ENCODE data around the gene HIC1. TPM values are rescaled to one million over a fixed set of nuclear protein-coding genes. Genes with fewer than 3 reads are reported as not detected.

Gene HIC1
- total RNA-seq, 1 experiment from 2014 or later: 0.08 TPM

DNA sequence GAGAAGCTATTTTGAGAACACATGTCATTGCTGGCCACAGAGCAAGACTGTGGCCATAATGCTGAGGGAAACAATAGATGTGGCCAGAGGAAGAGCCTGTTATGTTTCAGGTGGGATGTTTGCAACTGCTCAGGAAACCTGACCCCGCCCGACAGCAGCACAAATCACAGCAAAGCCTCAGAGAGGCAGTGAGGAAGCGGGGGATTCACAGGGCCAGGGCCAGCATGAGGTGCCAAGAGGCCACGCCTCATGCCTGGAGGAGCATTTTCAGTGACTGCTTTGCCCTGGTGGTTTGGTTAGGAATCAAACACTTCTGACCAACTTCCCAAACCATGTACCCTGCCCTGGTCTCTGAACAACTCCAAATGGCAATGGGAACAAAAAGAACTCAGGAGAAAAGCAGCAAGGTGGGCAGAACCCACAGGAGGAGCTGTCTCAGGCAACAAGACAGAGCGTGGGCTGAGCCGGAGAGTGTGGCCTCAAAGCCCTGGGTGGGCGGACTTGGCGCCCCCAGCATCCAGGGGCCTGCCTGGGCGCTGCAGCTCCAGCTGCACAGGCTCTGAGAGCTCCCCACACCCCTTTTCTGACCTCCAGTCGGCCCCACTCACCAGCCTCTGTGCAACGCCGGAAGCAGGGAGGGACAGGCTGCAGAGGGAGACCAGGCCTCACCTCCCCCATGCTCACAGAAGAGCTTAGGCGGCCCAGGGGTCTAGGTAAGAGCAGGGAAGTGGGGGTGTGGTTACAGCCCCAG, 20.6 kb downstream of the HIC1 start:
- DNase-seq (ENCODE audit: low spot score): no peak

DNA sequence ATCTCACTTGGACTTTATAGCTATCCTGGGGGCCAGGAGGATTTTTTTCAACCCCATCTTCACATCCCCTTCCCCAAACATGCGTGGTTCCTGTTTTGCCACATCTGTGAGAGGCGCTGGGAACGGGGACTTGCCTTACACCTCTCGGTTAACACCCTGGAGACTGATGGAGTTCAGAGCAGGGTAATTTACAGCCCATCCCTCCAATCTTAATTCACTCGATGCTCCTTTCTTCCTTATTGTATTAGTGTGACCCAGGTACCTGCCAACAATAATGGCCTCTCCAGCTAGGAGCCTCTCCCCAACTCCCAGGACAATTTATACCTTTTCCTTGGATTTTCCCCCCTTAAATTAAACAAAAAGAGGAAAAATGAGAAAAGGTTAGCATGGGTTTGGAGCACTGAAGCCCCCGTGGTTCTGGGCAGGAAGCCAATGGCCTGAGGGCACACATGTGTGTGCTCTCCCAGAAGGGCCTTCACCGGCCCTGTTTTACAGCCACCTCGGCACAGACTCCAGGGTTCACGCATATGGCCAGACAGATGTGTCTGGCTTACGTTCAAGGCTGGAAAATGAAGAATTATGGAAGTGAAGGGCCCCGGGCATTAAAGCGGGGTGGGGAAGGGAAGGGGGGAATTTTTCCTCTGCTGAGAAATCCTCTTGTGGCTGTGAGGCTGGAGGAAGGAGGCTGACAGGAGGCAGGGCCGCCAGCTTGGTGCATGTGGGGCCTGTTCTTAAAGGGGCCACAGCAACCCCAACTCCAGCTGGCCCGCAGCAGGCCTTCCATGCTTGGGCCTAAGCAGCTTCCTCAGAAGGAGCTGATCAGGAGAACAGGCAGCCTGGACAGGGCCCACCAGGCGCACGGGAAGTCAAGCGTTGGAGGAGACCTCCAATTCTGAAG, 21.4 kb downstream of the HIC1 start:
- no peak for DNase-seq (ENCODE audit: low spot score)

DNA sequence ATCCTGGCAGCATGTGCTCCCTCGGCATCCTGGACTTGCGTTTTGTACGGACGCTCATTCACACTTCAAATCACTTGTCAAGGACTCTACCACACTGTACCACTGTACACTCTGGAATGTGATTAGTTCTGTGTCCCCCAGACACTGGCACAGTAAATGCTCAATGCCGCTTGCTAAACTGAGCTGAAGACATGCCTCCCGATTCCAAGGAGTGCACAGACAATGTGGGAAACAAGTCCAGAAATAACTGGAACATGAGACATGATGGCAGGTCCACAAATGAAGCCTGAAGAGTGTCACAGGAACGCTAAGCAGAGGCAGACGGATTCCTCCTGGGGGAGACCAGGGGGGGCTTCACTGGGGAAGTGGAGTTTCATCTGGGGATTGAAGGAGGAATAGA, 22.1 kb downstream of the HIC1 start:
- no peak for DNase-seq (ENCODE audit: low spot score)

DNA sequence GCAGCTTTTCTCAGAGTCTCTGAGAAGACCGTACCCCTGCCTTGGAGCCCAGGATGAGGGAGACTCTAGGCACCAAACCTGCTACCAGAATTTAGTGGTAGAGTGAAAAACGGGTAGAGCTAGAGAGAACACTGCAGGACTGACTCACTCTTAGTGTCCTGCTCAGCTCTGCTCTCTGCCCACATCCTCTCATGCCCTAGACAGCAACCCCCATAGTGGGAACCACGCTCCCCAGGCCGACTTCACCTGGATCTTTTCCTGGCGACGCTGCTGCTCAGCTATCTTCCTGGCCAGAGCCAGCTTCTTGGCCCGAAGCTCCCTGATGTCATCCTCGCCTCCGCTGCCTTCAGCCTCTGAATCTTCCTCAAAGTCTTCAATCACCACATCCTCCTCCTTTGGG, 26.7 kb downstream of the HIC1 start:
- DNase-seq (ENCODE audit: low spot score): no peak

DNA sequence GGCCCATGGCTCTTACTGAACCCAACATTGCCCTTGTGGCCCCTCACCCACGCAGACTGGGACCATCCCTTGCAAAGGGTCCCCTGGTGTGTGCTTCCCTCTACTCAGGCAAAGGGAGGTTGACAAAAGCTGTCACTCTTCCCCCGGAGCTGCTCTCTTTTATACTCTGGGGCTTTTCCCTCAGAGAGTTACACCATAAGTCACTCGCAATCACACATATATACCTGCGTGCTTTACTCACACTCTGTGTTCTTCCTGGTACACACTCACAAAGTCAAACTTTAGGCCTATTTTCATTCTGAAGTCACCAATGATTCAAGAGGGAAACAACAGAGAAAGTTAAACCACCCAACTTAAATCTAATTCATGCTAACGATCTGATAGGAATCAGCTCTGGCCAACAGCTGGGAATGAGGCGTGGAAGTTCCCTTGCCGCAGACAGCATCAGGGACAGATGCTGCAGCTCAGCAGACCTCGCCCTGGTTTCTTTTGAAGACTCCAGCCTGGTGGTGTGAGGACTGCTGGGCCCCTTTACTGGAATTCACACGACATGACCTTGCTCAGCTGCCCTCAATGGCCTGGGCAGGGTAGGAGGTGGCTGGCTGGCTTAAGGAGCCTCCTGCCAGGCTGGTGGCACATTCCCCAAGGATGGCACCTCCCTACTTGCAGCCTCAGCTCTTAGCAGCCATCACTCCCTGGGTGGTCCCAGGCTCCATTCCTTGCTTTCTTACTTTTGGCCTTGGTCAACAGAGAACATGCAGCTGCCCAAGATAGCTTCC, 27.3 kb downstream of the HIC1 start:
- no peak for DNase-seq (ENCODE audit: low spot score)

DNA sequence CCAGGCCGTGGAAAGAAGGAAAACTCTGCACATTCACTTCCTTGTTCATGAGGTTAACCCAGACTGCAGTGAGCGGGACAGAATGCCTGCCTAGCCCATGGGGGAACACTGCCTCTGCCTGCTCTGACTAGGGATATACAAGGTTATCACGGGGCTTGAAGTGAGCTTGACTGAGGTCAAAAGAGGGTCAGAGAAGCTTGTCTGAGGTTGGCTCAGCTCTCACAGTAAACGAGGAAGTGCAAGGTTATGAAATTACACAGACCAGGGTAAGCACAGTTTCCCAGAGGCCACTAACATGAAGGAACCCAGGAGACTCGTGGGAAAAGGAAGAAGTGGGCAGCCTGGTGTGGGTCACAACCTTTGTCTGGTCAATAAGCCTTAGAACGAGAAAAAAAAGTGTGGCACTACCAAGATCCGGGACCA, 28.7 kb downstream of the HIC1 start:
- no peak for DNase-seq (ENCODE audit: low spot score)

DNA sequence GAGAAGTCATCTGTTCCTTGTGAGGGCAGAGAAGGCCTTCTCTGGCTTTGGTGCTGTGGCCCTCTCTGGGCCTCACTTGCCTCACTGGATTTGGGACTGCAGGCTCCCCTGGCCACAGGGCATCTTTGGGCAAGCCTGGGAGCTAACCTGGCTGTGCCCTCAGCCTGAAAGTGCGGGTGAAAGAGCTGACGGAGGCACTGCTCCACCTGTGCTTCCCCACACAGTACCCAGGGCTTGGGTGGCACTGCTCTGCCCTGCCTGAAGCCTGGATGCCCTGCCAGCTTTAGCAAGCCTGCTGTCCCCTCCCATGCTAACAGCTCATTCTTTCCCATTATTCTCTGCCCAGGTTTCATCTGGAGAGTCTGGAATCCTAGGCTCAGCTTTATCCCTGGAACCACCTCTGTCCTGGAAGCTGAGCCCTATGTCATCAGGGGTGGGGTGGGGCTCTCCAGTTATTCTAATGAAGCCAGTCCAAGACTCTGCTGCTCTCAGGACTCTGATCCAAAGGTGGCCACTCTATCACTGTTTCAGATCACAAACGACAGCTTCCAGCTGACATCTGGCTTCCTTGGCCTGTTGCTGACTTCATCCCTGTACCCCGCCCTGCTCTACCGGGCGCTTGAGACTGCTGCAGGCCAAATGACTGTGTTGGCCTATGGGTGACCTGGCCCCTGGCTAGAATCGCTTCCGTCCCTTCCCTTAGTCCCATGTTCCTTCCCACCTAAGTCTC, 29.3 kb downstream of the HIC1 start:
- peak; percentile 53 for DNase-seq (ENCODE audit: low spot score)

DNA sequence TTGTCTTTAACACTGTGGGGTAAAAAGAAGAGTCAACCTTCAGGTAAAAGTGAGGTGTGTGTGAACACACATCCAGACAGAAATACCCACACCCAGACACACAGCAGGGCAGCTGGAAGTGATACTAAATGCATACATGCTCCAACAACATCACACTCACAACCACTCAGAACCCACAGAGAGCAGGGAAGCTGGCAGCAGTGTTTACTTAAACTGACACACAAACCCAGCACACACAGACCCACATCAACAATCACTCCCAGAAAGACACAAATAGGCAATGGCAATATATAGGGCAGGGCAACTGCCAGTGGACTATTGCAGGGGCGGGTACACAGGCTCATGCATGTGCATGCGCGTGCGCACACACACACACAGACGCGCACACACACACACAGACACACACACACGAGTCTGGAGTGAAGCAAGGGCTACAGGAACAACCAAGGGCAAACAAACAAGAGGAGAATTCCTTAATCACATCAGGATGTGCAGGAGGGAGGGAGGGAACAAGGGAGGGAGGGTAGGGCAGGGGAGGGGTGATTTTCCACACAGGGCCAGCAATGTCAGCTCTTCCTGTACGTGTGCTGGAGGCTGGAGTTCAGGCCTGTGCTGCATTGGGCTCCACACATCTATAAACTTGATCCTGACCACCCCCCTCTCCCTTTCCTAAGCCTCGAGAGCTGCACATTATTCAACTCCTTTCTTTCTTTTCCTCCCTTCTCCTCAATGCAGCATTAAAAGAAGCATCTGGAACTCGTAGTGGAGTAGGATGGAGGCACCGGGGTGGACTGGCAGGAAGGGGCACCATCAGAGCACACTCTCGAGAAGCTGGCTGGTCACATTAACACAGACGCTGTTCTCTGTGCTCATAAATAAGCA, 30.1 kb downstream of the HIC1 start:
- DNase-seq (ENCODE audit: low spot score): peak; percentile 74

DNA sequence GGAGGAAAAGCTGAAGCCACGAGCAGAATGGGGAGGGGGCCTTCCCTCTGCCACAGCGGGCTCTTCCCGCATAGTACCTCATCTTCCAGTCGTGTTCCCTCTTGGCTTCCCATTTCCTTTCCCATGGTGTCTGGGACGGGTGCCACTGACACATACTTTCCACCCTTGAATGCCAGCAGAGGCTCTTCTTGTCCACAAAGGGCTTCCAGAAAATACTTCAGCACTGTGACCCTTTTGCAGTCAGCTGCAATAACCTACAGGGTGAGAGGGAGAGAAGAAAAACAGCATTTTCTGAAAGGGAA, 30.7 kb downstream of the HIC1 start:
- DNase-seq (ENCODE audit: low spot score): no peak

DNA sequence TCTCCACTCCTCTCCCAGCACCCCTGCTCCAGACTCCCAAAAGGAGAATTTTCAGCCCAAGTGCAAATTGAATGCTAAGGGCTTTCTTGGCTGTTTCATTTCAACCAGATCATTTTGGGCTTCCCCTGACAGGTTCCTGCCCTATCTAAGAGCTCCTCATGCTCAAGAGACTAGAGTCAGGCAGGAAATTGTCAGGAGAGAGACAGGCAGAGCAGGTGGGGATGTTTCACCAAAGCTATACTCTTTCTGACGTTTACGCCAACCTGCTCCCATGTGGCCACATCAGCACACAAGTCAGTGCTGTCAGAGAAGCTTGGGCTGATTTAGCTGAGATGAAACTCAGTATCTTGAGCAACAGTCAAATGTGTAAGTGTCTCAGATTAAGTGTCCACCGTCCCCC, 31.4 kb downstream of the HIC1 start:
- no peak for DNase-seq (ENCODE audit: low spot score)

DNA sequence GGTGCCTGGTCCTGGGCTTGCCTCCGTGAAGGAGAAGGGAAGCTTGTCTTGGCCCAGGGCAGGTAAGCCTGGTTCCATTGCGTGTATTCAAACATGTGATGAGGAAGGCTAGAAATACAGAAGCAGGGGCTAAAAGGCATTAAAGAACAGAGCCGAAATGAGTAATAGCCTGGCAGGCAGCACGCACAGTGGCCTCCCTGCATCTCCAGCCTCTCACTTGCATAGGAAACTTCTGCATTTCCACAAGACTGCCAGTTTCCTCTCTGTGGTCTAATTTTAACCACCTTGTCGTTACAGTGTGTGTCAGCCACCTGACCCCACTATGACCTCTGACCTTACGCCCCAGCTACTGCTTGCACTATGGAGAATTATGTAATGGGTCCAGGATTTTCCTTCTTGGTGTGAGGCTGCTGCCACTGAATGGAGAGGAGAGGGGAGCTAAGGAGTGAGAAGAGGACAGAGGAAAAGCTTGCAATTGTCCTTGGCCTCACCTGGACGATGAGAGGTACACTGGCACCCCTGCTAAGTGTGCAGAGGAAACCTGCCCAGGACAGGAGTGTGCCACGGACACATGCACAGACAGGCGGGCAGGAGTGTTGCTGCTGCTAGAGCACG, 32.8 kb downstream of the HIC1 start:
- DNase-seq (ENCODE audit: low spot score): no peak

DNA sequence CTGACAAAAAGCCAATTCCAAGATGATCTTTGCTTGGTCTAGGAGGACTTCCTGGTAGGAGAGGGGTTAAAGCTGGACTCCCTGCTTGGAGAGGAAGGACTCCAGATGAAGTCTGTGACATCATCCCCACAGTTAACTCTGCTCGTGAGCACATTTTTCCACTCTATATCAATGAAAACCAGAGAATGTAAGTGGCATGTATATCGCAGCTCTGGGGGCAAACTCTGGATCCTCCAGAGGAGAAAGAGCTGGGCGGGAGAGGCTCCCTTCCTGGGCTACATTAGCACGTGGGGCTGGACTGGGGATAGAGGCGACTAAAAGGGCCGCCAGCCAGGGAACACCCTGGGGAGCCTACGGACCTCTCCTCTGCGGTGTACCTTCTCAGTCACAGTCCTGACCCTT, 34.1 kb downstream of the HIC1 start:
- no peak for DNase-seq (ENCODE audit: low spot score)

DNA sequence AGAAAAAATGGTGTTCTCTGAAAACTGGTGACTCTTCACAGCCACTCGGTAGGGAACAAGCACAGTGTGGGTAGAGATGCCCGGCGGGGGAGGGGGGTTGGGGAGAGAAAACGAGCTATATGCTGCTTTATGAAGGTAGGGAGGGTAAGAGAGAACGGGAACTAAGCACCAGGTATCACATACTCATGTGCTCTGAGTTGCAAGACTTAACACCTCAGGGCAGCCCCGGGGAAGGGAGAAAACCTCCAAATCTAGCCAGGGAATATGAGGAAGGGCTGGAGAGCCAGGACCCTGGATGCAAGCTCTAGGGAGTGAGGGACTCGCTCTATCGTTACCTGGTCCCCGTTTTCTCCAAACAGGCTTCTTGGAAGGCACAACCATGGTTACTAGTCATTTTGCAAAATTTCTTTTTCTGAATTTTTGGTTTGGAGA, 35.3 kb downstream of the HIC1 start:
- no peak for DNase-seq (ENCODE audit: low spot score)

DNA sequence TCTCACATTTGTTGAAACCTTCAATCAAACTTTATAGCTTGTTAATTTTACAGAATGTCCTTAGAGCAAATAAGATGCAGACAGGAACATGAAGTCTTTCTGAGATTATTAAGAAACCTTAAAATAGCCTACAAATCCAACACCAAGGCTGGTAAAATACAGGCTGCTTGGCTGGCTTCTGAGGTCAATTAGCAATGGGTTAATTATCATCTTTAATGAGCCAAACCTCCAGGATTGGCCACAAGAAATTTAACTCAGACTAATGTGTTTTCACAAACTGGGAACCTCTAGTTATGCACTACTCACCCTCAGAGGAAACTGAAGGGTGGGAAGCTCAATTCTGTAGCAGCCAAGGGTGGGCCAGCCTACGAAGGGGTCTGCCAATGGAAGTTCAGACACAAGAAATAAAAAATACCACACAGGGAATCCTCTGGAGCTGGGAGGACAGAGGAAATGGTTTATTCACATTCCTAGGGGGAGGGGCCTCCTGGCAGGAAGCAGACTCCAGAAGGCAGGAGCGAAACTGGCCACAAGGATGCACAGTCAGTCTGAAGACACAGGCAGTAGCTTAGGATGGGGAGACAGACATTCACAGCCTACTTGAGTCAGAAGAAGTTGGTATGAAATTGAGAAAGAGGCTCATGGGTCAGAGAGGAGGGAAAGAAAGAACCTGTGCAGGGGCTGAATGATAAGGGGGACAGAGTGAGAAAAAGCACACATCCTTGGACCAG, 36.1 kb downstream of the HIC1 start:
- peak; percentile 83 for DNase-seq (ENCODE audit: low spot score)

DNA sequence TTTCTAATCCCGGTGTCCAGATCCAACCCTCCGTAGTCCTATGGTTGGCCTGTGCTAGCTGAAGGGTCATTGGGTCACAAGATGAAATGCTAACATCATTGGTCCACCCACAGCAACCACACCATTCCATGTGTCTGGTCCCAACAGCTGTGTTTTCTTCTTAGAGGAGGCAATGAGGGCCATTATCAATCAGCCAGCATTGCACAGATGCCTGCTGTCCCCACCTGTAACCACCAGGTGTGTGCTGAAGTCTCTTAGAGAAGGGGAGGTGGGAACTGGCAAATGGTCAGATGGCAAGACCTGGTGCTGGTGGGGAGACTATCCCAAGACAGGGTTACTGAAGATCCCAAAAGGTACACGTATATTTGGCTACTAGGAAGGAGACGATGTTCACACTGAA, 37.4 kb downstream of the HIC1 start:
- DNase-seq (ENCODE audit: low spot score): no peak

DNA sequence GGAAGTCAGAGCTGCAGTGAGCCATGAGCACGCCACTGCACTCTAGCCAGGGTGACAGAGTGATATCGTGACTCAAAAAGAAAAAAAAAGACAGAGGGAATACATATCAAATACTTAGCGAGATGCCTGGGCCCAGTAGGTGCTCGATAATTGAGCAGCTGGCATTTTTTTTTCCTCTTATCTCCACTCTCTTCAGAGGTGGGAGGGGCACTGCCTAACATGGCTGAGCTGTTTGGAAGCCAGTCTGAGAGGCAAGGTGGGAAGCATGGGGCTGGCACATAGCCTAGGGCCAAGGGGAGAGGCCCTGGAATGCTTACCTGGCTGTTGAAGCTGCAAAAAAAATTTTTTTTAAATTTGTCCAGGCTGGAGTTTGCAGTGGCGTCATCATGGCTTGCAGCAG, 38.4 kb downstream of the HIC1 start:
- no peak for DNase-seq (ENCODE audit: low spot score)

DNA sequence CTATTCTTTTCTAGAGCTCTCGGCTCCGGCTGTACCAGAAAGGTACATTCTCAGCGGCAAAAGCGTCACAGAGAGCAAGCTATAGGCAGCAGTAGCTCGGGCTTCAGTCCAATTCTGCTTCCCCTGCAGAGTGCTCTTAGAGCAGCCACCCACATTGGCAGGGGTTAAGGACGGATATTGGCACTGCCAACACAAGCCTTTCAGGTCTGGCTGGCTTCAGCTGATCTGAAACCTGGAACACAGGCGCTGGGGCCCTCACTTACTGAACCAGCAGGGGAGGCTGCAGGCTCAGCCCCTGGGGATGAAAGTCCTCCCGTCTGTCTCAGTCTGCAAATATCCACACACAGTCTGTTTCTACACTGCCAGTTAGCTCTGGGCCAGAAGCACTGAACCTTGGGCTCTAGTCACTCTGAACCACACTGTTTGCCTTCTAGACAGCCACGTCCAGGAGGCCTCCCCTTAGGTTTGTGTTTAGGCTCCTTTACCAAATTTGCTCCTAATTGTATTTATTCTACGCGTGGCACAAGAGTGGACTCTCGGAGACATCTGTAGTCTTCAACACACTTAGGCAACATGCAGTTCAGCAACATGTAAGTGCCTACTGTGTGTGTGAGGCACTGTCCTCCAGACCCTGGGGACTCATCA, 40.1 kb downstream of the HIC1 start:
- no peak for DNase-seq (ENCODE audit: low spot score)

DNA sequence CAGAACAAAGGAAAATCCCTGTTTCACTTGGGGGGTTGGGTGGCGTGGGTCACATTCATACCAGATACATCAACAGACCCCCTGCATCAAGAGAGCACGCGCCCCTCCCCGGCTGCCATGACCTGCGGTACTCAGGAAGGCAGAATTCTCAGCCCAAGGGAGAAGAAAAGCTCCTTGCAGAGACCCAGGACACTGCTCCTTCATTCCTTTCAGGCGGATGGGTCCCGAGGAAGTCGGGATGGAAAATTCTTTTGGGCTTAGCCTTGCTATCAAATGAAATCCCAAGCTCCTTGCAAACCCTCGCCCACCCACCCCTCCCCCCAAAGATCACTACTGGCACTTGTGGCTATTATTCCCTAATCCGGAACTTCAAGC, 40.6 kb downstream of the HIC1 start:
- DNase-seq (ENCODE audit: low spot score): no peak

Measured in H4 (cell line).